ENCODE data around the gene UBE3D. TPM values are rescaled to one million over a fixed set of nuclear protein-coding genes. Genes with fewer than 3 reads are reported as not detected.

UBE3D gene
- total and polyA plus RNA-seq, 2 of the 8 experiments (the other 6 are each of a cell fraction or from before 2014, with no cell fraction given) = 5.7 to 16.3 TPM

DNA sequence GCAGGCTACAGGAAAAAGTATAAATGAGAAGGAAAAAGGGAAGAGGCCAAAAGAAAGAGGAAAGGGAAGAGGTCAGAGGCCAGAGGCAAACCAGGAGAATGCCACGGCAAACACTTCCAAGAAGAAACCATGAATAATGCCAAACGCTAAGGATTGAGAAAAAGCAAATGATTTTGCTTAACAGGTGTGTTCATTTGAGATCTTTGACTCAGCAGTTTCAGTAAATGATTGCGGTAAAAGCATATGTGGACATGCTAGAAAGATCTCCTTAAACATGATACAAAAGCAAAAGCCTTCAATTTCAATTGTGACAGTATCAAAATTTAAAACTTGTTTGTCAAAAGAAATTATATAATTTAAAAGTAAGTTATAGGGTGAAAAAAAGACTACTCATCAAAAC lies 70.6 kb downstream of the UBE3D start:
- Histone ChIP-seq H3K27me3 (replicated peaks in 1 of 4; ENCODE audit: control insufficient read depth in 3 of 4, extremely low read depth in 1 of 4, insufficient read depth in 3 of 4, low read length in 3 of 4) (no peaks in the 10 kb centered on the region), H3K9me3 (ENCODE audit: insufficient read depth in 2 of 2, low read depth in 1 of 2, low read length in 1 of 2) (no peaks in the 10 kb centered on the region), H2AK5ac (ENCODE audit: low read depth, low read length) (no peak overlapping the region), H4K91ac (replicated peaks; ENCODE audit: insufficient read length, low read length) (no peak overlapping the region), H3K14ac (ENCODE audit: insufficient read length) (no peak overlapping the region), H3K4me2 (ENCODE audit: insufficient read depth in 1 of 2, low read depth in 2 of 2, low read length in 2 of 2) (no peak overlapping the region), H3K79me1 (ENCODE audit: low read depth, low read length) (no peaks in the 10 kb centered on the region), H2BK5ac (ENCODE audit: low read depth, low read length) (no peak overlapping the region), H2AFZ (ENCODE audit: low read length) (no peak overlapping the region), H3K4me1 (replicated peaks in 1 of 4; ENCODE audit: control insufficient read depth in 3 of 4, insufficient read depth in 4 of 4, low read length in 3 of 4) (no peaks in the 10 kb centered on the region), H3K27ac (ENCODE audit: low read depth, low read length) (no peak overlapping the region), H3K56ac (replicated peaks; ENCODE audit: insufficient read length, low read depth, low read length) (no peak overlapping the region), H2BK120ac (replicated peaks; ENCODE audit: low read depth, low read length) (no peak overlapping the region), H2BK15ac (ENCODE audit: low read length) (no peak overlapping the region), H3K23ac (ENCODE audit: insufficient read length) (no peak overlapping the region), H2BK20ac (ENCODE audit: low read length) (no peak overlapping the region), H2BK12ac (ENCODE audit: low read depth, low read length) (no peak overlapping the region), H3K79me2 (ENCODE audit: control insufficient read depth in 1 of 2, insufficient read depth in 2 of 2, low read length in 2 of 2) (no peaks in the 10 kb centered on the region), H3K4me3 (ENCODE audit: extremely low read depth in 1 of 4, insufficient read depth in 2 of 4, low read depth in 3 of 4, low read length in 4 of 4) (no peak overlapping the region), H3K18ac (ENCODE audit: extremely low read depth, low read length) (no peak overlapping the region), H3K9ac (replicated peaks in 1 of 4; ENCODE audit: extremely low read depth in 1 of 4, low read depth in 3 of 4, low read length in 3 of 4) (no peak overlapping the region), H3K23me2 (ENCODE audit: low read depth, low read length) (no peaks in the 10 kb centered on the region), H3K4ac (replicated peaks; ENCODE audit: insufficient read length, low read depth, low read length) (no peak overlapping the region), H3K36me3 (ENCODE audit: control insufficient read depth in 2 of 4, insufficient read depth in 4 of 4, low read length in 3 of 4) (0 out of 8 replicates have a peak, but pooled peaks cover 0 to 2% (median 0%) of the 10 kb centered on the region in 4 experiments), H4K5ac (ENCODE audit: insufficient read length, low read depth, low read length) (no peak overlapping the region), H4K8ac (ENCODE audit: extremely low read depth, insufficient read depth, low read length) (no peak overlapping the region), H4K20me1 (replicated peaks in 1 of 2; ENCODE audit: control insufficient read depth in 1 of 2, insufficient read depth in 2 of 2, low read length in 2 of 2) (no peaks in the 10 kb centered on the region)
- no peak for DNase-seq (ENCODE audit: low read depth in 1 of 2, low spot score in 2 of 2)
- WGBS, 2 experiments (ENCODE audit: extremely low coverage in 1 of 2, insufficient coverage in 1 of 2, insufficient read length in 1 of 2, insufficient replicate concordance in 2 of 2, low coverage in 1 of 2, low lambda C conversion rate in 2 of 2, missing lambda C conversion rate in 1 of 2) = 60% methylated on average over 3 of the region's 3 CpGs; no CpG with 5 or more reads in 1 of the 2 experiments
- POLR2A ChIA-PET (ENCODE audit: partially characterized antibody) = no interaction called here
- CTCF ChIA-PET (ENCODE audit: partially characterized antibody) = no interaction called here
- FAIRE-seq = no peak
- TF ChIP-seq BCL11A (IDR thresholded peaks at IDR 0.05; ENCODE audit: low read depth in 2 of 2, low read length in 2 of 2) (no peak), PHF8 (conservative IDR thresholded peaks at IDR 0.05; ENCODE audit: low read depth, low read length) (no peak), HDAC2 (IDR thresholded peaks at IDR 0.05; ENCODE audit: borderline replicate concordance in 1 of 2, low read depth in 2 of 2, low read length in 2 of 2) (no peak), MAFK (IDR thresholded peaks at IDR 0.05; ENCODE audit: low read depth, low read length) (no peak), RBBP5 (IDR thresholded peaks at IDR 0.05; ENCODE audit: borderline replicate concordance, low read depth, low read length) (no peak), POLR2AphosphoS5 (IDR thresholded peaks at IDR 0.05; ENCODE audit: low read depth, low read length) (no peak), YY1 (IDR thresholded peaks at IDR 0.05; ENCODE audit: low read depth, low read length) (no peak), CBX5 (IDR thresholded peaks at IDR 0.05; ENCODE audit: low read depth, low read length) (no peak)

All from H1 (cell line).